Fibroblast of lung (primary cell): ENCODE data around the gene SSBP3. TPM values are rescaled to one million over a fixed set of nuclear protein-coding genes. Genes with fewer than 3 reads are reported as not detected.

Experiments
- DNase-seq, 2 donors: peaks; one replicate each; pipeline versions ENCODE4 v3.0.0 to v3.0.0-alpha.2; 2010; ENCODE audit warnings: low read depth in 2 of 2
- H2AFZ ChIP-seq: 2 replicates; pipeline ENCODE4 v1.5.1; 2012; ENCODE audit warnings: low read length, control low read depth, inconsistent platforms
- H3K27ac ChIP-seq: 2 replicates; pipeline ENCODE4 v1.5.1; 2011; ENCODE audit warnings: low read length, control low read depth; ENCODE audit not compliant: insufficient read depth
- H3K27me3 ChIP-seq: 2 replicates; pipeline ENCODE4 v1.5.1; 2011; ENCODE audit warnings: mild to moderate bottlenecking, low read length; ENCODE audit not compliant: control insufficient read depth, insufficient read depth
- H3K36me3 ChIP-seq: 2 replicates; pipeline ENCODE4 v1.5.1; 2011; ENCODE audit warnings: low read length; ENCODE audit not compliant: control insufficient read depth, insufficient read depth
- H3K4me1 ChIP-seq: 2 replicates; pipeline ENCODE4 v1.5.1; 2011; ENCODE audit warnings: low read length; ENCODE audit not compliant: control insufficient read depth, insufficient read depth; ENCODE audit errors: extremely low read depth
- H3K4me2 ChIP-seq: 2 replicates; pipeline ENCODE4 v1.5.1; 2011; ENCODE audit warnings: low read length, control low read depth; ENCODE audit not compliant: insufficient read depth; ENCODE audit errors: extremely low read depth
- H3K4me3 ChIP-seq, 4 experiments: fragments of 200-600 bp in 1 of 4; sonication (generic) in 1 of 4; replicated peaks in 1 of 4; 2 replicates each; pipeline ENCODE4 v1.5.1; 2011 to 2016; ENCODE audit warnings: low read length in 4 of 4, low read depth in 3 of 4, mild to moderate bottlenecking in 3 of 4, control low read depth in 2 of 4, inconsistent platforms in 1 of 4, mixed read lengths in 1 of 4; ENCODE audit not compliant: insufficient read depth in 1 of 4; ENCODE audit errors: control extremely low read depth in 1 of 4
- H3K79me2 ChIP-seq: 2 replicates; pipeline ENCODE4 v1.5.1; 2012; ENCODE audit warnings: mild to moderate bottlenecking, low read length, inconsistent platforms; ENCODE audit not compliant: control insufficient read depth, insufficient read depth
- H3K9ac ChIP-seq: 2 replicates; pipeline ENCODE4 v1.5.1; 2011; ENCODE audit warnings: mild to moderate bottlenecking, low read length, control low read depth; ENCODE audit not compliant: insufficient read depth
- H3K9me3 ChIP-seq: 2 replicates; pipeline ENCODE4 v1.5.1; 2012; ENCODE audit warnings: low read depth, low read length; ENCODE audit not compliant: control insufficient read depth, insufficient read depth
- H4K20me1 ChIP-seq: 2 replicates; pipeline ENCODE4 v1.5.1; 2011; ENCODE audit warnings: low read length; ENCODE audit not compliant: control insufficient read depth, insufficient read depth; ENCODE audit errors: extremely low read depth
- EZH2 ChIP-seq: IDR thresholded peaks from 2 replicates; pipeline ENCODE4 v1.5.1; 2012; ENCODE audit warnings: low read length, control low read depth, mild to moderate bottlenecking; ENCODE audit errors: missing control alignments
- polyA plus RNA-seq, 2 donors: library from polyadenylated mRNA; depleted of rRNA in 1 of 2; stranded (reverse) in 1 of 2; unstranded in 1 of 2; fragments of >200 nt; gene quantifications; 2 replicates each; pipeline ENCODE4 v1.2.1, GENCODE V29; 2011 to 2012; ENCODE audit warnings: missing spikeins in 1 of 2
- total RNA-seq: library from RNA; depleted of rRNA; stranded (reverse); fragments of >200 nt; gene quantifications from 2 replicates; pipeline ENCODE4 v1.2.1, GENCODE V29; 2014
- TF ChIP-seq, protein P1 (sequence below), 2 donors: IDR thresholded peaks in 1 of 2; conservative IDR thresholded peaks in 1 of 2; 1 replicate in 1 of 2; 2 replicates in 1 of 2; pipeline ENCODE4 v1.5.1; 2011 to 2012; ENCODE audit warnings: low read length in 2 of 2, control low read depth in 1 of 2, inconsistent platforms in 1 of 2, low read depth in 1 of 2, mild to moderate bottlenecking in 1 of 2

Gene SSBP3
- total and polyA plus RNA-seq, 2 donors (not counting 1 experiment from before 2014, with no cell fraction given) = 9.4 to 26.4 TPM

DNA sequence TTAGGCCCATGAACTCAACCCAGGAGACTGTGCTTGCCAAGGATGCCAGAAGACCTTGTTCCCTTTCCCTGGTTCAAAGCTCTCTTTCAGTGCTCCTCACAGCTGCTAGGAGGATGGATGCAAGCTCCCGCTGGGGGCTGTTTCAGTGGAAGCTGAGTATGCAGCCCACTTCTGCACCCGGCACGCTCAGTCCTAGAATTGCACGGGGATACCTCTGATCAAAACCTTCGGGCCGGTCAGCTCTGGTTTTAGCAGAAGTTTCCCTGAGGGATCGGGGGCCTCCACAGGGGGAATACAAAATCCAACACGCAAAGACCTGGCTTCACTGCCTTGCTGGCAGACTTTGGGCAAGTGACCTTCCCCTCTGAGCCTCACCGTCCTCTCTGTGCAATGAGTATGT is 4.2 kb upstream of the SSBP3 start:
- no peak overlapping the region for H3K4me3 ChIP-seq
- no peaks in the 10 kb centered on the region for H3K36me3 ChIP-seq
- TF ChIP-seq EZH2 = no peak
- TF ChIP-seq, protein P1, sequence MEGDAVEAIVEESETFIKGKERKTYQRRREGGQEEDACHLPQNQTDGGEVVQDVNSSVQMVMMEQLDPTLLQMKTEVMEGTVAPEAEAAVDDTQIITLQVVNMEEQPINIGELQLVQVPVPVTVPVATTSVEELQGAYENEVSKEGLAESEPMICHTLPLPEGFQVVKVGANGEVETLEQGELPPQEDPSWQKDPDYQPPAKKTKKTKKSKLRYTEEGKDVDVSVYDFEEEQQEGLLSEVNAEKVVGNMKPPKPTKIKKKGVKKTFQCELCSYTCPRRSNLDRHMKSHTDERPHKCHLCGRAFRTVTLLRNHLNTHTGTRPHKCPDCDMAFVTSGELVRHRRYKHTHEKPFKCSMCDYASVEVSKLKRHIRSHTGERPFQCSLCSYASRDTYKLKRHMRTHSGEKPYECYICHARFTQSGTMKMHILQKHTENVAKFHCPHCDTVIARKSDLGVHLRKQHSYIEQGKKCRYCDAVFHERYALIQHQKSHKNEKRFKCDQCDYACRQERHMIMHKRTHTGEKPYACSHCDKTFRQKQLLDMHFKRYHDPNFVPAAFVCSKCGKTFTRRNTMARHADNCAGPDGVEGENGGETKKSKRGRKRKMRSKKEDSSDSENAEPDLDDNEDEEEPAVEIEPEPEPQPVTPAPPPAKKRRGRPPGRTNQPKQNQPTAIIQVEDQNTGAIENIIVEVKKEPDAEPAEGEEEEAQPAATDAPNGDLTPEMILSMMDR (conservative IDR thresholded peaks at IDR 0.05 in 1 of 2, IDR thresholded peaks at IDR 0.05 in 1 of 2; ENCODE audit: low read depth in 1 of 2, low read length in 2 of 2) = no peak
- peaks cover 17% of the 10 kb centered on the region for H3K4me1 ChIP-seq
- H3K79me2 ChIP-seq = peaks cover under 1% of the 10 kb centered on the region
- no peak overlapping the region for H3K4me2 ChIP-seq
- no peak for DNase-seq
- H3K9ac ChIP-seq = no peak overlapping the region
- no peaks in the 10 kb centered on the region for H3K27me3 ChIP-seq
- no peaks in the 10 kb centered on the region for H3K9me3 ChIP-seq
- H3K27ac ChIP-seq = no peak overlapping the region
- no peaks in the 10 kb centered on the region for H4K20me1 ChIP-seq
- H2AFZ ChIP-seq = no peak overlapping the region

DNA sequence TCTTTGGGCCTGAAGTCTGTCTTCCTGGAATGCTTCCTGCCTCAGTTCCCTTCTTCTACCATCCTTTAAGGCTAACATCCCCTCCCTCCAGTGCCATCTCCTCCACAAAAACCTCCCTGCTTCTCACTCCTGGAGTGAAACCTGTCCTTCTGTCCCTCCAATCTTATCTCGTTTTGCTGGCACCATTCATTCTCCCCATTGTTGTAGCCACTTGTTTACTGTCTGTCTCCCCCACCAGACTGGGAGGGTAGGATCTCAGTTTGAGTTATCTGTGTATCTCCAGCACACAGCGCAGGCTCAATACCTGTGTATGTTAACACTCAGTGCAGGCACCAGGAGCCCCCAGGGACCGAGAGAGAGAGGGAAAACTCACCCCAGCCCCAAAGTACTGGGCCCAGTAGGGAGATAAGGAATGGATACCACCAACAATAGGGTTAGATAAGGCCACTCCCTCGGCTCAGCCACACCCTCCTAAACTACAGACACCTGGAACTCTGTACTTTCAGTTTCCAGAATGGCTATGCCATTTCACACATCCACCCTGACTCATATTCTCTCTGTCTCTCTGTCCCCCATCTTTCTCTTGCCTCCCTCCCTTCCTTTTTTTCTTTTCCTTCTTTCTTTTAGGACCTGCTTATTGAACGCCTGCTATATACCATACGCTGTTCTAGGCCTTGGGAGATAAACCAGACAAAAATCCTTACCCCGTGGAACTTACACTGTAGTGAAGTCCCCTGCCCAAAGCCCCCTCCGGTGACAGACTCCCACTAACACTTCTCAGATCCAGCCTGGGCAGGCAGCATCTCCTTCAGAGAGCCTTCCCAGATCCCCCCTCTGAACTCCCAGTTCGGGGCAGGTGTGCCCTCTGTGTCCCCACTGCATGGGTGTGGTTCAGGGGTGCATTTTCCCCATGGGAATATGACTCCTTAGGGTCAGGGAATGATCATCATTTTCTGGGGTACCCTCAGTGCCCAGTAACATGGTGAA is 3.3 kb upstream of the SSBP3 start:
- TF ChIP-seq, protein P1 (conservative IDR thresholded peaks at IDR 0.05 in 1 of 2, IDR thresholded peaks at IDR 0.05 in 1 of 2; ENCODE audit: low read depth in 1 of 2, low read length in 2 of 2) = no peak
- no peak for TF ChIP-seq EZH2
- DNase-seq = no peak

DNA sequence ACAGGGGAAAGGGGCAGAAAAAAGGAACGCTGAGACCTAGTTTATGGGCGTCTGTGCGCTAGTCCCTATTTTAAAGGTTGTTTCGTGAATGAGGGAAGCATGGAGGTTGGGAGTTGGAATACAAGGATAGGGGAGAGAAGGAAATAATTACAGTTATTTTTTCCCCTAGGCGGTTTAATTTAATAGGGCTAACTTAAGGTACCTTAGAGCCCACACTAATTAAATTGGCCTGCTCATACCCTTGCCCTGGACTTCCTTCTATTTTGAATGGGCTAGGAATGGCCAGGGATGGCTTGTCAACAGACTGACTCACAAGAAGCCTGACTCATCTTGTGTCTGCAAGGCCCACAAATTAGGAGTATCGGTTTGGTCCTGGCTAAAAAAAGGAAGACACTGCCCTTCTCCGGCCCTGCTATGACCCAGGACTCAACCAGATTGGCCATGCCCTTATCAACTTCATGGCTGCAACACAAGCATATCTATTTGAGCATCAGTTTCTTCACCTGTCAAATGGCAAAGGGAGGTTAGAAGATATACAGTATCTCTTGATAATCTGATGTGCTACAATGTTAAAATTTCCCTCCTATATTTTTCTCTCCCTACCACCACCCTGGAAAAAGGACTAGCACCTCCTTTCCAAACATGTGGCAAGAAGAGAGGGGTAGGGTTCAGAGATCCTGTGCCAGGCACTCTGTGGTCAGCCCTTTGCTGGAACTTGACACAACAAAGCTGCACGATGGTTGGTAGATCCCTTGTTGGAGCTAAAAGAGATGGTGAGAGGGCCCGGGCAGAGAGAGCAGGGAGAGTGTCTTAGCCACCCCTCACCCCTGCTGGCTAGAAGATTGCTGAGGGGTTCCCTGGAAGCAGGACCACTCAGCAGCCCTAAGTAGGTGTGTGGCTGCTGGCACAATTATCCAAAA is 2.2 kb upstream of the SSBP3 start:
- TF ChIP-seq, protein P1 (conservative IDR thresholded peaks at IDR 0.05 in 1 of 2, IDR thresholded peaks at IDR 0.05 in 1 of 2; ENCODE audit: low read depth in 1 of 2, low read length in 2 of 2) = peak in 1 of 2 donors; percentile 2
- no peak for TF ChIP-seq EZH2
- Histone ChIP-seq H3K4me1 (peaks cover 14% of the 10 kb centered on the region), H3K9me3 (no peaks in the 10 kb centered on the region), H3K9ac (no peak overlapping the region), H3K36me3 (no peaks in the 10 kb centered on the region), H2AFZ (no peak overlapping the region), H3K4me2 (peak overlapping the region; percentile 75), H3K27me3 (no peaks in the 10 kb centered on the region), H4K20me1 (no peaks in the 10 kb centered on the region), H3K27ac (peak overlapping the region; percentile 66), H3K4me3 (no peak overlapping the region), H3K79me2 (peaks cover 9% of the 10 kb centered on the region)
- DNase-seq = peak; percentile 80 to 91

More for the DNA sequence above, 3.3 kb upstream of the SSBP3 start:
- no peaks in the 10 kb centered on the region for H4K20me1 ChIP-seq
- H3K9me3 ChIP-seq = no peaks in the 10 kb centered on the region
- H3K4me1 ChIP-seq = peaks cover 17% of the 10 kb centered on the region
- no peak overlapping the region for H2AFZ ChIP-seq
- no peaks in the 10 kb centered on the region for H3K27me3 ChIP-seq
- H3K4me2 ChIP-seq = no peak overlapping the region
- H3K9ac ChIP-seq = no peak overlapping the region
- H3K4me3 ChIP-seq = no peak overlapping the region
- peaks cover 8% of the 10 kb centered on the region for H3K79me2 ChIP-seq
- no peaks in the 10 kb centered on the region for H3K36me3 ChIP-seq
- H3K27ac ChIP-seq = no peak overlapping the region
